ENCODE data around the gene TMPRSS3. TPM values are rescaled to one million over a fixed set of nuclear protein-coding genes. Genes with fewer than 3 reads are reported as not detected.

TMPRSS3 gene
- total and polyA plus RNA-seq, 9 donors, result 0.13 to 0.32 (median 0.17) TPM; not detected in 5

DNA sequence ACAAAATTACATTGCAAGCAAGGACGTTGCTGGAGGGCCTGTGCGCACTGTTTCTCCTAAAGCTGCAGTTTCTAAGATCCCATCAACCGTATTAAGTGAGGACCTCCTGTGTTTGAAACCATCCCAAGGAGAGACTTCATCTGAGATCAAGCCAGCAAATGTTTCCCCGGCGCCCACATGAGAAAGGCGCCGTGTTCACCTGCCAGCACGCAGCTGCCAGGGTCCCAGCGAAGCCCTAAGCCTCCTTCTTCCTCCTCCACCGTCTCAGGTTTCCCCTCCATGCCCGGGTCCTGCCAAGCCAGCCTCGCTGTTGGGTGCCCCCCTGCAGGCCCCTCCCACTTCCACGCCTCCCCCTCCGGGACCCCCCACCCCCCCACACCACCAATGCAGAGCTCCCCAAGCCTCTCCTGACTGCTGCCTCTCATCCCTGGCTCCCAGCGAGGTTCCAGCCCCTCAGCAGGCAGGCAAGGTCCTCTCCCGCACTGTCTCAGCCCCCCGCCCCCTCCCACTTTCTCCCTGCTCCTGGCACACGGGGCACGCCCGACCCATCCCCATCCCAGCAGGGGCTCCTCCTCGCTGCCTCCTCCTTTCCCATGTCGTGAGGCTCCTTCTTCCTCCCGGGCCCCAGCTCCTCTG is 20.9 kb downstream of the TMPRSS3 start:
- Histone ChIP-seq H3K9me3 (replicated peaks; ENCODE audit: control insufficient read depth, low read depth, low read length) (no peaks in the 10 kb centered on the region), H3K4me3 (ENCODE audit: low read length) (no peak overlapping the region), H3K27me3 (ENCODE audit: control insufficient read depth, insufficient read depth, low read length) (peaks cover 14% of the 10 kb centered on the region), H3K27ac (ENCODE audit: low read length) (no peak overlapping the region), H3K36me3 (ENCODE audit: control insufficient read depth, insufficient read depth, low read length) (no peaks in the 10 kb centered on the region), H3K4me1 (ENCODE audit: control insufficient read depth, insufficient read depth, low read length) (no peaks in the 10 kb centered on the region)
- 7% methylated on average over 18 of the region's 23 CpGs for WGBS (ENCODE audit: insufficient coverage)
- no peak for DNase-seq

DNA sequence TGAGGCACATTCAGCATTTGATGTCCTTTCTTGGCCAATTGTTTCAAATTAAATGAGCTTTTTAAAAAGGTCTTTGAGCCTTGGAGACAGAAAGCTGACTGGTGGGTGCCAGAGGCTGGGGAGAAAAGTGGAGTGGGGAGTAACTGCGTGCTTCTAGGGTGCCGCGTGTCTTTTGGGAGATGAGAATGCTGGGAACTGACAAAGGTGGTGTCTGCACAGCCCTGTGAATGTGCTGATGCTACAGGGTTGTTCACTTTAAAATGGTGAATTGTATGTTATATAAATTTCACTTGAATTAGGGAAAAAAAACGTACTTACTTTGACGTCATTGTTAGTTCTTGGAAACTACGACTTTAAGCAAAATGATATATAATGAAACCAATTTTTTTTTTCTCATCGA is 21.4 kb downstream of the TMPRSS3 start:
- peaks cover 14% of the 10 kb centered on the region for H3K27me3 ChIP-seq (ENCODE audit: control insufficient read depth, insufficient read depth, low read length)
- 80% methylated on average over 3 of the region's 7 CpGs for WGBS (ENCODE audit: insufficient coverage)

GRCh38 chr21:42373908-42374455 is 21.9 kb downstream of the TMPRSS3 start:
- no peak for DNase-seq
- H3K4me3 ChIP-seq (ENCODE audit: low read length), result no peak overlapping the region
- no peaks in the 10 kb centered on the region for H3K4me1 ChIP-seq (ENCODE audit: control insufficient read depth, insufficient read depth, low read length)
- peaks cover 14% of the 10 kb centered on the region for H3K27me3 ChIP-seq (ENCODE audit: control insufficient read depth, insufficient read depth, low read length)
- H3K36me3 ChIP-seq (ENCODE audit: control insufficient read depth, insufficient read depth, low read length), result no peaks in the 10 kb centered on the region
- no peaks in the 10 kb centered on the region for H3K9me3 ChIP-seq (replicated peaks; ENCODE audit: control insufficient read depth, low read depth, low read length)
- no peak overlapping the region for H3K27ac ChIP-seq (ENCODE audit: low read length)
- WGBS (ENCODE audit: insufficient coverage), result 92% methylated on average over 16 of the region's 16 CpGs

More for the DNA sequence above, 21.4 kb downstream of the TMPRSS3 start:
- Histone ChIP-seq H3K36me3 (ENCODE audit: control insufficient read depth, insufficient read depth, low read length) (no peaks in the 10 kb centered on the region), H3K4me3 (ENCODE audit: low read length) (no peak overlapping the region), H3K4me1 (ENCODE audit: control insufficient read depth, insufficient read depth, low read length) (no peaks in the 10 kb centered on the region), H3K27ac (ENCODE audit: low read length) (no peak overlapping the region), H3K9me3 (replicated peaks; ENCODE audit: control insufficient read depth, low read depth, low read length) (no peaks in the 10 kb centered on the region)
- DNase-seq, result no peak

- no peak for DNase-seq
- H3K27ac ChIP-seq (ENCODE audit: low read length), result no peak overlapping the region
- peaks cover 14% of the 10 kb centered on the region for H3K27me3 ChIP-seq (ENCODE audit: control insufficient read depth, insufficient read depth, low read length)
- H3K36me3 ChIP-seq (ENCODE audit: control insufficient read depth, insufficient read depth, low read length), result no peaks in the 10 kb centered on the region
- H3K4me3 ChIP-seq (ENCODE audit: low read length), result no peak overlapping the region
- H3K9me3 ChIP-seq (replicated peaks; ENCODE audit: control insufficient read depth, low read depth, low read length), result no peaks in the 10 kb centered on the region
- 71% methylated on average over 18 of the region's 25 CpGs for WGBS (ENCODE audit: insufficient coverage)
- no peaks in the 10 kb centered on the region for H3K4me1 ChIP-seq (ENCODE audit: control insufficient read depth, insufficient read depth, low read length)
These were observed 22.5 kb downstream of the TMPRSS3 start for GRCh38 chr21:42373196-42373907.

- Histone ChIP-seq H3K27me3 (ENCODE audit: control insufficient read depth, insufficient read depth, low read length) (peaks cover 12% of the 10 kb centered on the region), H3K9me3 (replicated peaks; ENCODE audit: control insufficient read depth, low read depth, low read length) (no peaks in the 10 kb centered on the region), H3K4me1 (ENCODE audit: control insufficient read depth, insufficient read depth, low read length) (no peaks in the 10 kb centered on the region), H3K36me3 (ENCODE audit: control insufficient read depth, insufficient read depth, low read length) (no peaks in the 10 kb centered on the region), H3K4me3 (ENCODE audit: low read length) (no peak overlapping the region), H3K27ac (ENCODE audit: low read length) (no peak overlapping the region)
- no peak for DNase-seq
- 71% methylated on average over 18 of the region's 18 CpGs for WGBS (ENCODE audit: insufficient coverage)
These were observed 24.8 kb downstream of the TMPRSS3 start for GRCh38 chr21:42370894-42371654.

- H3K36me3 ChIP-seq (ENCODE audit: control insufficient read depth, insufficient read depth, low read length), result no peaks in the 10 kb centered on the region
- no peaks in the 10 kb centered on the region for H3K9me3 ChIP-seq (replicated peaks; ENCODE audit: control insufficient read depth, low read depth, low read length)
- H3K27me3 ChIP-seq (ENCODE audit: control insufficient read depth, insufficient read depth, low read length), result peaks cover 5% of the 10 kb centered on the region
- no peaks in the 10 kb centered on the region for H3K4me1 ChIP-seq (ENCODE audit: control insufficient read depth, insufficient read depth, low read length)
- 75% methylated on average over 13 of the region's 16 CpGs for WGBS (ENCODE audit: insufficient coverage)
- DNase-seq, result no peak
- H3K27ac ChIP-seq (ENCODE audit: low read length), result no peak overlapping the region
- no peak overlapping the region for H3K4me3 ChIP-seq (ENCODE audit: low read length)
These were observed 26.0 kb downstream of the TMPRSS3 start for GRCh38 chr21:42369821-42370220.

DNA sequence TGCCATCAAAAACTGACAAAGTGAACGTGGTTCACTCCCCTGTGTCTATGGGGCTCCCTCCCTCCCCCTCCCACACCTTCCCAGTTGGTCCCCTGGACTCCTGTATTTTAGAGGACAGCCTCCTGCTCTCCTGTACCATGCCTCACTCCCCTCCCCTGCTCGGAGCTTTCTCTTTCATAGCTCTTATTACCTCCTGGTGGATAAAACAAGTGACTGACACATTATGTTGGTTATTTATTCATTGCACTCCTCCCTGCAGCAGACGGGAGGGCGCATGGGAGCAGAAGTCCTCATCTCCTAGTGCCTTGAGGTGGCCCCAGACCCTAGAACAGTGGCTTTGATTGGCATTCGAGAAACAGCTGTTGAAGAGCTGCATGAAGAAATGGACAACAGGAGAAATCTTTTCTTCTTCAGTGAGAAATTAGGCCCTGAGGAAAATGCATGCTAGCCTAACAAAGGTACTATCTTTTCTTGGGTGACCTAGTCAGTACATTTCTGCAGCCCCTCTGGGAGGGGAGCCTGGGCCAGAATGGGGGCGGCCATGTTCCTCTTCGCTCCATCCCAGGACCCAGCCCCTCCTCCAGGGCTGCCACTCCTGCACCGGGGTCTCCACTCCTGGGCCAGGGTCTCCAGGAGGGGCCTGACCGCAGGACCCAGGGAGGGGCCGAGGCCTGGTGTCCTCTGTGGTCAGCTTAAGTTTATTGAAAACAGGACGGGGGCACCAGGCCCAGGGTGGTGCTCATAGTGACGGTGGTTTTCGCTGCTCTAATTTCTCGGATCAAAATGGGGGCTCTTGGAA is 28.3 kb downstream of the TMPRSS3 start:
- WGBS (ENCODE audit: insufficient coverage), result 85% methylated on average over 12 of the region's 14 CpGs
- H3K27me3 ChIP-seq (ENCODE audit: control insufficient read depth, insufficient read depth, low read length), result peaks cover 17% of the 10 kb centered on the region
- H3K4me1 ChIP-seq (ENCODE audit: control insufficient read depth, insufficient read depth, low read length), result no peaks in the 10 kb centered on the region
- H3K9me3 ChIP-seq (replicated peaks; ENCODE audit: control insufficient read depth, low read depth, low read length), result no peaks in the 10 kb centered on the region
- no peaks in the 10 kb centered on the region for H3K36me3 ChIP-seq (ENCODE audit: control insufficient read depth, insufficient read depth, low read length)
- H3K27ac ChIP-seq (ENCODE audit: low read length), result no peak overlapping the region
- no peak for DNase-seq
- H3K4me3 ChIP-seq (ENCODE audit: low read length), result no peak overlapping the region

DNA sequence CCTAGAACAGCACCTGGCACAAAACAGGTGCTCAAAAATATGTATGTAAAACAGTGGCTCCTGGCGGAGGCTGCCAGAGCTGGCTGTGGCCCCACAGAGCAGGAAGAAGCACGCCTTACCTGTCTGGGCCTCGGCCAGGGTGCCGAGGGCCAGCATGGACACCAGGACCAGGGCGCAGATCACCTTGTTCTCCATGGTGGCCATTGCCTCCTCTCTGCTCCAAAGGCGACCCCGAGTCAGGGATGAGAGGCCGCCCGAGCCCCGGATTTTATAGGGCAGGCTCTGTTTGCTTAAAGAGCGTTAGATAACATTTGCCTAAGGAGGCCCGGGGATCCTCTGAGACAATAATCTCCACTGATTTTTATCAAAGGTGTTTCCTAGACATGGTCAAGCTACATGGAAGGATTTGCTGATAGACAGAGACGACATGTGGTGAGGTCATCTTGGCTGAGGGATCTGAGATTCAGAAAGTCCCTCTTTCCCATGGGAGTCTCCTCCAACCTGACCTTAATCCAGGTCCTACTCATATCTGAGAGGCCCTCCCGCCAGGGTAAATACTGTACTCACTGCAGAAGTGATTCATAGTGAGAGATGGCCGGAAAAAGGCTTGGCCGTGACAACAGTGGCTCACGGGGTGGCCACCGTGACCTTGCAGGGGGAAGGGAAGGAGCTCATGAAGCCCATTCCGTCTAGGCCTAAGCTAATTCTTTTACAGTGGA is 29.4 kb downstream of the TMPRSS3 start, which contains the start of gene TFF1:
Gene TFF1 (minus strand): TSS at position 244 of the 719 bp plus-strand sequence. CDS start 40 bp downstream, at position 204.
- H3K27ac ChIP-seq (ENCODE audit: low read length), result no peak within 1 kb of the TSS
- no peak for DNase-seq
- no peak within 1 kb of the TSS for H3K4me3 ChIP-seq (ENCODE audit: low read length)
- no peaks in the 10 kb centered on the region for H3K9me3 ChIP-seq (replicated peaks; ENCODE audit: control insufficient read depth, low read depth, low read length)
- H3K4me1 ChIP-seq (ENCODE audit: control insufficient read depth, insufficient read depth, low read length), result no peaks in the 10 kb centered on the region
- WGBS (ENCODE audit: insufficient coverage), result 79% methylated on average over 18 of the region's 19 CpGs
- H3K27me3 ChIP-seq (ENCODE audit: control insufficient read depth, insufficient read depth, low read length), result peaks cover 26% of the 10 kb centered on the region
- H3K36me3 ChIP-seq (ENCODE audit: control insufficient read depth, insufficient read depth, low read length), result no peaks in the 10 kb centered on the region

DNA sequence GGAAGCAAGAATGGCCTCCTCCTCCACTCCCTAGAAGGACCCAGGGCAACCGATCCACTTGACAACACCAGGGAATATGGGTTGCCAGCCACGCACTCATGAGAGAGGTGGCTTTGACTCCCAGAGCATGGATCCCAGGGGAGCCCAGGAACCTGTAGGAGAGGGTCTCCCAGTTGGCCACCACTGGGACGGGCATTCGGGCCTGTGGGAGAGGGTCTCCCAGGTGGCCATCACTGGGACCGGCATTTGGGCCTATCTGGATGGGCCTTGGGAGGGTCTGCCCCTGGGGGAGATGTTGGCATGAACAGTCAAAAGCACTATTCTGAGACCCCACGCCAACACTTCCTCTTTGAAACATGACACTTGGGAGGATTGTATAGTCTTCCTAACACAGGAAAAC is 30.1 kb downstream of the TMPRSS3 start:
- DNase-seq, result no peak
- H3K9me3 ChIP-seq (replicated peaks; ENCODE audit: control insufficient read depth, low read depth, low read length), result no peaks in the 10 kb centered on the region
- no peaks in the 10 kb centered on the region for H3K36me3 ChIP-seq (ENCODE audit: control insufficient read depth, insufficient read depth, low read length)
- peaks cover 32% of the 10 kb centered on the region for H3K27me3 ChIP-seq (ENCODE audit: control insufficient read depth, insufficient read depth, low read length)
- no peaks in the 10 kb centered on the region for H3K4me1 ChIP-seq (ENCODE audit: control insufficient read depth, insufficient read depth, low read length)
- H3K27ac ChIP-seq (ENCODE audit: low read length), result no peak overlapping the region
- WGBS (ENCODE audit: insufficient coverage), result 45% methylated on average over 4 of the region's 6 CpGs
- H3K4me3 ChIP-seq (ENCODE audit: low read length), result no peak overlapping the region

All from muscle of leg (tissue), 11 donors.